HG02588 (cell line): Measurements from ENCODE around the gene APRT.

Source experiments
- ATAC-seq: cut with Tn5 transposase; IDR thresholded peaks from one replicate; pipeline ENCODE4 v1.9.1; 2021; ENCODE audit warnings: mild to moderate bottlenecking, moderate library complexity; ENCODE audit not compliant: unreplicated experiment

The APRT gene

GRCh38 chr16:88842308-88842756, 30.6 kb upstream of the APRT start:
- ATAC-seq, result no peak

GRCh38 chr16:88841521-88842307, 30.0 kb upstream of the APRT start:
- no peak for ATAC-seq

DNA sequence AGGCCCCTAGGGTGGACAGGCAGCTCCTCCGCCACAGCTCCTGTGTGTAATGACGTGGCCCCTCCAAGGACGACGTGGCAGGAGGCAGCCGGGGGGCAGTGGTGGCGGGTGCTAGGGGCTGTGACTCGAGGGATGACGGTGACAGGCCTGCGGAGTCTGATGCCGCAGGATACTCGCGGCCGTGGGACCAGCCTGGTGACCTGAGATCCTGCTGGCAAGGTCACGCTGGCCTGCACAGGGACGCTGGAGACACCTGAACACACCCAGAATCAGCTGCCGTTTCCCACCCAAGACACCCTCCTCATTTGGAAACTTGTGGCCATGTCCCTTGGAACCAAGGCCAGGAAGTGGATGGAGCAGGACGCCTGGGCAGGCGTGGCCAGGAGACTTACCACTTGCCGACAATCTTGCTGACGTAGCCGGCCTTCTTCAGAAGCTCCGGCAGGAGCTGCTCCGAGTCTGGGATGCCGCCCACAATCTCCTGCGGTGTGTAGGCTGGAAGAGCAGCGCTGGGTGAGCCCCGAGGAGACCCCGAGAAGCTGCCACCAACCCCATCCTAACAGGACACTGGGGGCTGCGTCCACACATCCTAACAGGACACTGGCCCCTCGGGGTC, 29.0 kb upstream of the APRT start:
- ATAC-seq, result no peak

DNA sequence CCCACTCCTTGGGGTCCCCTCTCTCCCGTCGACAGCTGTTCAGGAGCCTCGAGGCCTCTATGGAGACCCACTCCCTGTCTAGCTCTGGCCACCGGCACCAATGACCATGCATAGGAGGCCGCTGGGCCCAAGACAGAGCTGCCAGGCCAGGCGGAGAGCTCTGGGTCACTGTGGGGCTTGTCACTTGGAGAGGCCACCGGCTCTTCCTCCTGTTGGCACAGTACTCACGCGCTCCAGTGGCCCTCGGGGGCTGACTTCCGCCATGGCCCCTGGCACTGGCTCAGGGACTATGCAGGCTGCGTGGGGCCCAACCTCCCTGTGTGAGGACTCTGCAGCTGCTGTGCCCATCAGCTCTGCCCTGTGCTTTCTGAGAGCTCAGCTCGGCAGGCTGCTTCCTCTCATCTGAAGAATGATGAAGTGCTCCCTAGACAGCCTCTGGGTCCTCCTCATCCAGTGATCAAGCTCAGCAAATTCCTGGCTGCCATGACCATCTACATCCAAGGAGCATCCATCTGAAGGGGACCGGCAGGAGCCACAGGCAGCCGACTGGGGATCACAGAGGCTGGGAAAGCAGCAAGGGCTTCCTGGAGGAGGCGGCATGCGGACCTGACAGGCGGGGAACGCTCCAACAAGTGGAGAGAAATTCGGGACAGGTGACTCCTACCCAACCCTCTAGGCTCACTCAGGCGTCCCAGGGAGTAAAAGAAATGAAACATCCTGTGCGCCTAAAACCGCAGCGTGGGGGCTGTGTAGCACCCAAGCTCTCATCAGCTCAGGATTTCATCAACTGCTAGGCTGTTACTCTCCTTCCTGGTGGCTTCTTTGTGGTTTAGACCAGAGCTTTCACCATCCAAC, 28.2 kb upstream of the APRT start:
- ATAC-seq, result no peak

GRCh38 chr16:88839026-88839529, 27.4 kb upstream of the APRT start:
- ATAC-seq, result no peak

DNA sequence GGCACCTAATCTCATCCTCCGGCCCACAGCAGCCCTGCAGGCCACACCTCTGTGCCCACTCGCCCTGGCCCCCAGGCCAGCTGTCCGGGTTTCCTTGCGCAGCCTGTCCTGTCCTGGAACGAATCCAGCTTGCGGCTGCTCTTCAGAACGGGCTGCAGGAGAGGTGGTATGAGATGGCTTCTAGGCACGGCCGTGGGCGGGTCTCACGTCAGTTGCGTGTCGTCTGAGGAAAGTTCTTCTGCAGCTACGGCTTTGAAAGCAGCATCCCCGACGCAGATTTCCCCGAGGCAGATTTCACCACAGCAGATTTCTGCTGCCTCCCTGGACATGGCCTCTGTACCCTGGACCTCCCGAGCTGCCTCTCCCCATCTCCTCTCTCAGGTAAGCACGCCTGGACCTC, 26.8 kb upstream of the APRT start:
- no peak for ATAC-seq

GRCh38 chr16:88837806-88838205, 26.1 kb upstream of the APRT start:
- no peak for ATAC-seq

DNA sequence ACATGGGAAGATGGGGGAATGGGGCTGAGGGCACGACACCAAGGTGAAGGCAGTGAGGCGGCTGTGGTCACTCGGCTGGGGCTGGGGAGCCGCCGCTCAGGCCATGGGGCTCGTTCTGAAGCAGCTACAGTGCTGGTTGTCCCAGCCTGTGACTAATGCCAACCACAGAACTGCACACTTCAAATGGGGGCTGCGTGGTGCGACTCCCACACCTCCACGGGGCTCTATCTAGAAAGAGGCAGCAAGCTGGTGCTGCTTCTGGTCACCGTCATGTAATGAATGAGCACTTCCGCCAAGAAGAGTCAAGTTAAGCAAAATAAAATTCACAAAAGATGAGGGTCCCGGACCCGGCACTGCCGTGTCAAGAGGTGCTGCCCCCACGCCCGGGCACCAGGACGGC, 25.1 kb upstream of the APRT start:
- no peak for ATAC-seq

DNA sequence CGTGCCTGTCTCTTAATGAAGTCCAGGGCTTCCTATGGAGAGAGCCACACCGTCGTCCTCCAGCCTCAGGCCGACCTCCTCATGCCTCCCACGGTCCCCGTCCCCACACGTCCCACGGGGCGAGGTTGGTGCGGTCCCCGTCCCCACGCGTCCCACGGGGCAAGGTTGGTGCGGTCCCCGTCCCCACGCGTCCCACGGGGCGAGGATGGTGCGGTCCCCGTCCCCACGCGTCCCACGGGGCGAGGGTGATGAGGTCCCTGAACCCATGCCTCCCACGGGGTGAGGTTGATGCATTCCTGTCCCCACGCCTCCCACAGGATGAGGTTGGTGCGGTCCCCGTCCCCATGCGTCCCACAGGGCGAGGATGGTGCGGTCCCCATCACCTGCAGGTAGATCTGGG, 24.1 kb upstream of the APRT start:
- no peak for ATAC-seq

- no peak for ATAC-seq
Measured at GRCh38 chr16:88835383-88835782, 23.7 kb upstream of the APRT start.

GRCh38 chr16:88834670-88835069, 22.9 kb upstream of the APRT start:
- ATAC-seq, result no peak

- ATAC-seq, result no peak
Measured at GRCh38 chr16:88833086-88833485, 21.4 kb upstream of the APRT start.

DNA sequence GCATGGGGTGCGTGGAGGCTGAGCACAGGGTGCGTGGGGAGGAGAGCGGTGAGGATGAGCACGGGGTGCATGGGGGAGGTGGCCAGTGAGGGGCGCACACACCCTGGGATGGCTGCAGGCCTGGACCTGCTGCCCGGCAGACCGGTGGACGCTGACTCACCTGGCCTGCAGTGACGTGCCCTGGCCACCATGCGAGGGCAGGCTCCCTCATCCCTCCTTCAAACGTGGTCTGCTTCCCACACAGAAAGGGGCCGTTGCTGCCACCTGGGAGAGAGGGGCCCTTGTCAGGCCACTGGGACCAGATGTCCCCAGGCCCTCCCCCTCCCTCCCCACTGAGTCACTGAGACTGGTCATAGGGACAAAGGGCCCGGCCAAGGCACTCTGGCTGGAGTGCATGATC, 20.1 kb upstream of the APRT start:
- ATAC-seq, result no peak

DNA sequence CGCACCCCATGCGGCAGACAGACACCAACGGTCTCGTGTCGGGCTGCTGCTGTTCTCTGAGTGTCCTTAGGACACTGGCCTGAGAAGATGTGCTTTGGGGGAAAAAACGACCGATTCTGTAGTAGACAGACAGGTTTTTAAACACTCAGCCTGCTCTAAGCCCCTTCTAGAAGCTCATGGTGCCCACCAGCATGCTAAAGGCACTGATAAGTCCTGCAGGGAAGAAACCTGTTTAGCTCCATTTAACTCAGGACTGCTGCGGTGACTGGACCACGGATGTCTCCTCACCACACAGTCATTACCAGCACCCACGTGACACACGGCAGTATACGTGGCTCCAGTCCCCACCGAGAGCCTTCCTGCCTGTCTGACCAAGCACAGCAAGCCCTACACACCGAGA, 19.1 kb upstream of the APRT start:
- ATAC-seq, result no peak

GRCh38 chr16:88830258-88830657, 18.5 kb upstream of the APRT start:
- no peak for ATAC-seq

DNA sequence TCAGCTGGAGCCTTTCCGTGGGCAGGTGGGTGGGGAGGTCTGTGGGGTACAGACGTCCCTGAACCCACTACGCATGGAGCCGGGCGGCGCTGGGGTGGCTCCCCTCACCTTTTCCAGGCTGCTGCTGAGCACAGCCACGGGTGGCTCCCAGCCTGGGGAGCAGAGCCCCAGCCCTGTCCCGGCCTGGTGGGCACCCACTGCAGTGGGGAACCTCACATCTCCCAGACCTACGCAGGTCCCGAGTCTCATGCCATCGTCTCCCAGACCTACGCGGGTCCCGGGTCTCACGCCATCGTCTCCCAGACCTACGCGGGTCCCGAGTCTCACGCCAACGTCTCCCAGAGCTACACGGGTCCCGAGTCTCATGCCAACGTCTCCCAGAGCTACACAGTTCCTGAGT, 17.0 kb upstream of the APRT start:
- no peak for ATAC-seq

DNA sequence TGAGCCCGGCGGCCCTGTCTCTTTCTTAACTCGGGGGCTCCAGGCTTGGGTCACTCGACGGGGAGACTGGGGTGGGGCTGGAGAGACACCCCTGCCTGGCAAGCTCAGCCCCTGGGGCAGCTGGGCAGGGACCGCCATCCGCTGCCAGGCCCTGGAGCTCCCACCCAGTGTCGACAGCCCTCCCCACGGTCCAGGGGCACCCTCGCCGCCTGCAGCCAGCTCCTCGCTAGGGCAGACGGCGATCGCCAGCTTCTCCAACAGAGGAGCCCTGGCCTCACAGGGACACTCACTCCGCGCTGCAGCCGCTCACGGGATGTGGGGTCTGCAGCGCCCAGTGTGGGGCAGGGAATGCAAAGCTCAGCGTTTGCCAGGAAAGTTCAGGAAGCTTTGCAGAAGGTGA, 16.0 kb upstream of the APRT start:
- ATAC-seq, result no peak

GRCh38 chr16:88826070-88826840, 14.5 kb upstream of the APRT start:
- ATAC-seq, result no peak

- no peak for ATAC-seq
Measured at GRCh38 chr16:88825146-88825545, 13.4 kb upstream of the APRT start.

DNA sequence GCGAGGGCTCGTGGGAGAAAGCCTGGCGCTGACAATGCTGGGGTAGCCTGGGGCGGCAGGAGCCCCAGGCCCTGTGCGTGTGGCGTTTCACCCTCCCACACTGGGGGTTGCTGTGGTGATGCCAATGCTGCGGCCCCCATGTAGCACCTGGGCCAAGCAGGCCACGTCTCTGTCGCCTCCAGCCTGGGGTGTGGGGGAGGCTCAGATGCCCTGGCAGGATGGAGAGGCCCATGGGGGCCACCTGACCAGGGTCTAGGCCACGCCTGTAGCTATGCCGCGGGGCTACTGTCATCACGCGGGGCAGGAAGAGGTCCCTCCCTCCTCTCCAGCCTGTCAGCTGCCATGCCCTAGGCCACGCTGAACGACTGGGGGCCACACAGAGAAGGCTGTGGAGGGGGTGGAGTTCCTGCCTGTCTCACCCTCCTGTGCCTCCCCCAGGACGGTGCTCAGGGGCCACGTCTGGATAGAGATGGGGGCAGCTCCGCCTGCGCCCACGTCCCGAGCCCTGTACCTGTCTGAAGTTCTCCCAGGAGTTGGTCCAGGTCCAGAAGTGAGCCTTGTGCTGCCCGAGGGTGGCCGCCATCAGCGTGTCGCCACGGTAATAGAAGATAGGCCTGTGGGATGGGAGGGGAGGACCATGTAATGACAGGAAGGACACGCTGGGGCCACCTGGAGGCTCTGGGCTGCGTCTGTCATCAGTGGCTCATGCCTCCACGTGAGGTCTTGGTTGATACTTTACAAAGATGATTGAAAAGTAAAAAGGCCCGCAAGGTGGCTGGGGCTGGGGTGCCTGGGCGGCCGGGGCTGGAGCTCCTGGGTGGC, 12.7 kb upstream of the APRT start:
- ATAC-seq, result no peak
